Mucosa of gallbladder (tissue), 1 donor: ENCODE measurements around the gene SPATS2L. TPM values are rescaled to one million over a fixed set of nuclear protein-coding genes. Genes with fewer than 3 reads are reported as not detected.
A peak's percentile ranks its signal among the peaks of the same experiment; 100 is the strongest.

Source experiments
- DNase-seq: peaks from one replicate; pipeline ENCODE4 v3.0.0-alpha.2; 2020; ENCODE audit warnings: low spot score
- total RNA-seq: library from RNA; stranded (reverse); gene quantifications from one replicate; pipeline ENCODE4 v1.2.1, GENCODE V29; 2021
- donor health status: DM: no; HTN: no; CAD: no.

The SPATS2L gene
- total RNA-seq, 1 donor from 2014 or later, result 243 TPM

GRCh38 chr2:200348897-200349563 lies 42.5 kb downstream of the SPATS2L start:
- DNase-seq, result no peak

GRCh38 chr2:200349868-200350267 lies 43.4 kb downstream of the SPATS2L start:
- no peak for DNase-seq

- DNase-seq, result no peak
Observed at GRCh38 chr2:200350850-200351285, 44.4 kb downstream of the SPATS2L start.

- no peak for DNase-seq
Observed at GRCh38 chr2:200351815-200352214, 45.3 kb downstream of the SPATS2L start.

GRCh38 chr2:200352636-200353035 lies 46.1 kb downstream of the SPATS2L start:
- peak; percentile 48 for DNase-seq

GRCh38 chr2:200353120-200353519 lies 46.6 kb downstream of the SPATS2L start:
- DNase-seq, result no peak

GRCh38 chr2:200353874-200354273 lies 47.4 kb downstream of the SPATS2L start:
- DNase-seq, result no peak

GRCh38 chr2:200354833-200355751 lies 48.6 kb downstream of the SPATS2L start:
- no peak for DNase-seq

- no peak for DNase-seq
Observed at GRCh38 chr2:200356321-200356720, 49.8 kb downstream of the SPATS2L start.

GRCh38 chr2:200356857-200357384 lies 50.4 kb downstream of the SPATS2L start:
- DNase-seq, result no peak

GRCh38 chr2:200357845-200358244 lies 51.4 kb downstream of the SPATS2L start:
- DNase-seq, result no peak

GRCh38 chr2:200359552-200359951 lies 53.1 kb downstream of the SPATS2L start:
- DNase-seq, result no peak

GRCh38 chr2:200360364-200360763 lies 53.9 kb downstream of the SPATS2L start:
- DNase-seq, result no peak

GRCh38 chr2:200362202-200362917 lies 55.9 kb downstream of the SPATS2L start:
- DNase-seq, result no peak

GRCh38 chr2:200363279-200363678 lies 56.8 kb downstream of the SPATS2L start:
- no peak for DNase-seq

GRCh38 chr2:200364142-200364541 lies 57.6 kb downstream of the SPATS2L start:
- DNase-seq, result no peak

GRCh38 chr2:200364620-200365019 lies 58.1 kb downstream of the SPATS2L start:
- DNase-seq, result no peak

GRCh38 chr2:200365209-200365608 lies 58.7 kb downstream of the SPATS2L start:
- no peak for DNase-seq

GRCh38 chr2:200367155-200367554 lies 60.7 kb downstream of the SPATS2L start:
- peak; percentile 42 for DNase-seq

- DNase-seq, result no peak
Observed at GRCh38 chr2:200369886-200370285, 63.4 kb downstream of the SPATS2L start.

- DNase-seq, result no peak
Observed at GRCh38 chr2:200373231-200373630, 66.7 kb downstream of the SPATS2L start.

GRCh38 chr2:200373973-200374416 lies 67.5 kb downstream of the SPATS2L start:
- no peak for DNase-seq
